ENCODE data around the gene IVNS1ABP.
"Not testable (repeated sequence)": the region's sequence is repeated elsewhere in the genome, so short reads cannot be mapped to it uniquely, and the experiment has no call there.

Gene IVNS1ABP

GRCh38 chr1:185258676-185259075 is 58.4 kb downstream of the IVNS1ABP start:
- DNase-seq (ENCODE audit: low read depth), result no peak
- no peak overlapping the region for H3K4me3 ChIP-seq (ENCODE audit: low read length)
- no peak for TF ChIP-seq CTCF (conservative IDR thresholded peaks at IDR 0.05; ENCODE audit: low read length)

GRCh38 chr1:185257950-185258208 is 59.2 kb downstream of the IVNS1ABP start:
- no peak overlapping the region for H3K4me3 ChIP-seq (ENCODE audit: low read length)
- DNase-seq (ENCODE audit: low read depth), result peak; percentile 49
- TF ChIP-seq CTCF (conservative IDR thresholded peaks at IDR 0.05; ENCODE audit: low read length), result no peak

GRCh38 chr1:185257116-185257949 is 59.7 kb downstream of the IVNS1ABP start:
- H3K4me3 ChIP-seq (ENCODE audit: low read length); DNase-seq (ENCODE audit: low read depth): not testable (repeated sequence)

GRCh38 chr1:185255595-185255994 is 61.4 kb downstream of the IVNS1ABP start:
- H3K4me3 ChIP-seq (ENCODE audit: low read length); DNase-seq (ENCODE audit: low read depth): not testable (repeated sequence)

- not testable (repeated sequence) for H3K4me3 ChIP-seq (ENCODE audit: low read length); DNase-seq (ENCODE audit: low read depth)
These were observed 64.6 kb downstream of the IVNS1ABP start for GRCh38 chr1:185252404-185252803.

GRCh38 chr1:185251928-185252327 is 65.1 kb downstream of the IVNS1ABP start:
- DNase-seq (ENCODE audit: low read depth); H3K4me3 ChIP-seq (ENCODE audit: low read length): not testable (repeated sequence)

GRCh38 chr1:185250063-185250462 is 67.0 kb downstream of the IVNS1ABP start:
- no peak overlapping the region for H3K4me3 ChIP-seq (ENCODE audit: low read length)
- TF ChIP-seq CTCF (conservative IDR thresholded peaks at IDR 0.05; ENCODE audit: low read length), result no peak
- DNase-seq (ENCODE audit: low read depth), result no peak

- no peak for DNase-seq (ENCODE audit: low read depth)
- TF ChIP-seq CTCF (conservative IDR thresholded peaks at IDR 0.05; ENCODE audit: low read length), result no peak
- no peak overlapping the region for H3K4me3 ChIP-seq (ENCODE audit: low read length)
These were observed 67.5 kb downstream of the IVNS1ABP start for GRCh38 chr1:185249563-185249962.
